ENCODE data around the gene OBSL1.
A peak's percentile ranks its signal among the peaks of the same experiment; 100 is the strongest.

OBSL1 gene

DNA sequence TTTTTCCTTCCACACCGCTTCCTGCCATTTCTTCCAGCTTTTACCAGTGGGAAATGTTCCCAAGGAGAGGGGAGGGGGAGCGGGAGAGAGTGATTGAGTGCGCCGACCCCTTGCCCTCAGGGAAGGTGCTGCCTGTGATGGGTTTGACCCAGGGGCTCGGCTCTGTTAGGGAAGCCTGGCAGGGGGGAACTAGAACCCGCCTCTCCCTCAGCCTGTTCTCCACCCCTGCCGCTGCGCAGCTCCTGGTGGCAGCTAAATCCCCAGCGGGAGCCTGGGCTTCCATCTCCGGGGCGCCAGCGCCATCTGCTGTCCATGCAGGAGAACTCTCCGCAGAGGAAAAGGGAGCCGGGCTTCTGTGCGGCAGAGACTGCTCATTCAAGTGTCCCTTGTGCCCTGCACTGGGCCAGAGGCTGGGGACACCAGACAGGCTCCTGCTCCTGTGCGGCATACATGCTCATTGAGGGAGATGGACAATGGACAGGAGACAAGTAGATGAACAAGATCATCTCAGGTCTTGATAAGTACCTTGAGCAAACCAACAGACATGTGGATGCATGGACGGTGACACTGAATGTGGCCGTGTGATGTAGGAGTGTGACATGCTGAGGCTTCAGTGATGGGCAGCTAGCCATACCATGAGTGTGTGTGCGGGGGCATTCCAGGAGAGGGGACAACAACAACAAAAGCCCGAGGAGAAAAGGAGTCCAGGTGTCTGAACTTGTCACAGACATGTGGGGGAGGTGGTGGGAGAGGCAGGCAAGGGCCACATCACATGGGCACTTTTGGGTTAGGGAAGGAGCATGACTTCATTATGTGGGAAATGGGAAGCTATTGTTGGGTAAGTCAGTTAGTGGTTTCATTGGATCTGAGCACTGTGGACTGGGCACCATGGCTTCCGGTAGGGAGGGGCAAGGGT lies 41.0 kb downstream of the OBSL1 start:
- peak; percentile 66 for DNase-seq

GRCh38 chr2:219527472-219527871 lies 43.9 kb downstream of the OBSL1 start:
- no peak for DNase-seq

GRCh38 chr2:219527076-219527394 lies 44.3 kb downstream of the OBSL1 start:
- no peak for DNase-seq

DNA sequence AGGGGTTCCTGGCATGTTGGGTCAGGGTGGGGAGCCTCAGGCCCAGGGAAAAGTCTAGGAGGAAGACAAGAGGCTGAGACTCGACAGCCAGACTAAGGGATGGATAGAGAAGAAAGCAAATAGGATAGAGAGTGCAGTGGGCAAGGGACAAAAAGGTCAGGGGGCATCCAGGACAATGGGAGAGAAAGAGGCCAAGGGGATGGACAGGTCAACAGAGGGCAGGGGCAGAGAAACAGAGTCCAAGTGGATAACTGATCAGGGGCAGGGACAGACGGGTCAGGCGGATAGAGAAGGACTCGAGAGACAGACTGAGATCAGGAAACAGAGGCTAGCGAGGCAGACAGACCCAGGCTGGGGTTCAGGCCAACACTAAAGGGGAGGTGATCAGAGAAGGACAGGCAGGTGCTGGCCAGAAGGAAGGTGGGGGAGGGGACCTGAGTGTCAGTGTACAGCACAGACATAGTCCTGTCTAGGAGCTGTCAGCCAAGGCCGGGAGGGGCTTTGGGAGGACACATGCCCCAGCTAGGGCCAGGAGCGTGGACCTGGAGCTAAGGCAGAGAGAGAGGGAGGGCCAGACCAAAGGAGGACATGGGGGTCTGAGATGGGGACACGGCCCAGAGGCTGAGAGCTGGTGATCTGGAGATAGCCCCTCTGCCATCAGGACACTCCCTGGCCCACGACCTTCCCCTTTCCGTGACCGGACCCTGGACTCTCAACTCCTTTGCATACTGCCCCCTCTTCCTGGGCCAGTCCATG lies 44.8 kb downstream of the OBSL1 start:
- no peak for DNase-seq

- DNase-seq, result no peak
Measured at GRCh38 chr2:219525533-219526232, 45.7 kb downstream of the OBSL1 start.

DNA sequence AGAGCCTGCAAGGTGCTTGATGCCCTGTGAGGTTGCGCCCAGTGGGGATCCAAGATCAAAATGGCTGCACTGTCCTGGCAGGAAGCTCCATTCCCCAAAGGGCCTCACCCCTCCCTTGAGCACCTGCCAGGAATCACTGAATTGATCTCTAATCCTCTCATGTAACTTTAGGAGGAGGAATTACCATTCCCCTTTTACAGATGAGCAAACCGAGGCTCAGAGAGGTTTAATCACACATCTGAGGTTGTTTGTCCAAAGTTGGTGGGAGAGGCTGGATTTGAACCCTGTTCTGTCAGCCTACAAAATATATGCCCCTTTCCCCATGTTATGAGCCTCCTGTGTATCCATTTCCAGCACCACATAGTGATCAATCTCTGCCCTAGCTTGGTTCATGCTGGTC lies 46.5 kb downstream of the OBSL1 start:
- no peak for DNase-seq

- DNase-seq, result no peak
Measured at GRCh38 chr2:219523031-219523671, 48.2 kb downstream of the OBSL1 start.

DNA sequence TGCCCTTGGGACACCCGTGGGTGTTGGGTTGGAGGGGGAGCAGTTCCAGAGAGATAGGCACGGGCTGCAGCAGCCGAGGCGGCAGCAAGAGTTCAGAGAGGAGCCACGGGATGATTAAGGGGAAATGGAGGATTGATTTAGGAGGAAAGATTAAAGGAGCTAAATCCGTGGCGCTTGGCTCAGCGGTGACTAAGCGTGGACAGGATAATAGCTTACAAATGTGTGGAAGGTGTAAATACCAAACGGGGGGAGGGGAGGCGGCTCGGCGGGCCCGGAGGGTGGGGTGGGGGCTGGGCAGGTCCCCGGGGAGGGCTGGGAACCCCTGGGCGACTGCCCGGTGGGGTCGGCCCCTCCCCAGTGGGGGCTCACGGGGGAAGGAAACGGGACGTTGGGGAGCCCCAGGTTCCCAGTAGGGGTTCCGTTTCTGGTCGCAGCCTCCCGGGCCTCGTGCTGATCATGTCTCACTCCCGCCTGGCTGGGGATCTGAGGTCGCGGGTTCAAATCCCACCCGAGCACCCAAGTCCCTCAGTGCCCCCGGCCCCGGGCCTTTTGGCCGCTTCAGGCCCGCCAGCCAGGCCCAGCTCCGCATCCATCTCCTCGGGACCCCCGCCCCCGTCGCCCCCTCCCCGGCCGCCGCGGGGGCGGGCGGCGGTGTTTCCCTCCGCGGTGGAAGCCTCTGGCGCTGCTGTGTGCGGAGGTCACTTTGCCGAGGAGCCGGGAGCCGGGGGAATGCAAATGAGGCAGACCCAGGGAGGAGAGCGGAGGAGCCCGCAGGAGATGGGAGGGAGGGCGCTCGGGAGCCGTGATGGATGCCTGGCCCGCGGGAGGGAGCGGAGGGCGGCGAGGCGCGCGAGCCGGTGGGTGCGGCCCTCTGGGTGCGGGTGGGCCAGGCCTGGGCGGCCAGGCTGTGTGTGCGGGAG lies 49.0 kb downstream of the OBSL1 start:
- no peak for DNase-seq

- peak; percentile 27 for DNase-seq
Measured at GRCh38 chr2:219521066-219521880, 50.1 kb downstream of the OBSL1 start.

DNA sequence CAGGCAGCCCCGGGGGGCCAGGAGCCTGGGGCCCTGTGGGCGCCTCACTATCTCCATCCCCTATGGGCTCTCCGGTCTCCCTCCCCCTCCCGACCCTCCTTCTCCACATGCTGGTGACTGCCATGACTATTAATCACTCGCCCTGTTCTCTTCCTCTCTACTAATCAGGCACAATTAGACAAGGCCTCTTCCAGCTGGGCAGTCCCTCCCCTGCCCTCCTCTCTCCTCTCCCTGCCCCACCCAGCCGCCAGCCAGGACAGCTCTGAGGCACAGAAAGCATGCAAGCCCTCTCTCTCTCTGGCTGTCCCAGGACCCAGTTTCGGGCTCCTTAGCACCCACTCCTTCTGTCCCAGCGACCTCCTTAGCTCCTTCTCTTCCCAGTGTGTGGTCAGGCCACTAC lies 51.3 kb downstream of the OBSL1 start:
- DNase-seq, result no peak

GRCh38 chr2:219519526-219519916 lies 51.8 kb downstream of the OBSL1 start:
- DNase-seq, result no peak

- DNase-seq, result no peak
Measured at GRCh38 chr2:219517954-219518778, 53.2 kb downstream of the OBSL1 start.

DNA sequence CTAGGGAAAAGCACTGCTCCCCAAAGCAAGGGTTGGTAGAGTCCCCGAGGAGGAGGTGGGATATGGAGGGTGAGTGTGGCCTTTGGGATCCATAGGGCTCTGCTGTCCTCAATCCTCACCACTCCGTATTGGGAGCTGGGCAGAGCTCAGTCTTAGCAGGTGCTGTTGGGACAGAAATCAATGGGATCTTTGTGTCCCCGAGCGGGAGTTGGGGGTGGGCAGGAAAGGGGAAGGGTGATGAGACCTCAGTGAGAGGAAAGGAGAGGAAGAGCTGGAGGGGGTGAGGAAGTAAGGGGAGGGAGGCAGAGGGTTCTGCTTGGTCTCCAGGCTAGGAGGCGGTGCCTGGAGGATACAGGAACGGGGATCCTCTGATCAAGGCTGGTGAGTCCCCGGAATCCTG lies 54.5 kb downstream of the OBSL1 start:
- no peak for DNase-seq

- DNase-seq, result no peak
Measured at GRCh38 chr2:219515874-219516629, 55.3 kb downstream of the OBSL1 start.

DNA sequence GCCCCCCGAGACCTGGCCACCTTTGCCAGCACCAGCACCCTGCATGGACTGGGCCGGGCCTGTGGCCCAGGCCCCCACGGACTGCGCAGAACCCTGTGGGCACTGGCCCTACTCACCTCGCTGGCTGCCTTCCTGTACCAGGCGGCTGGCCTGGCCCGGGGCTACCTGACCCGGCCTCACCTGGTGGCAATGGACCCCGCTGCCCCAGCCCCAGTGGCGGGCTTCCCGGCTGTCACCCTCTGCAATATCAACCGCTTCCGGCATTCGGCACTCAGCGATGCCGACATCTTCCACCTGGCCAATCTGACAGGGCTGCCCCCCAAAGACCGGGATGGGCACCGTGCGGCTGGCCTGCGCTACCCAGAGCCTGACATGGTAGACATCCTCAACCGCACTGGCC lies 56.5 kb downstream of the OBSL1 start:
- DNase-seq, result no peak

DNA sequence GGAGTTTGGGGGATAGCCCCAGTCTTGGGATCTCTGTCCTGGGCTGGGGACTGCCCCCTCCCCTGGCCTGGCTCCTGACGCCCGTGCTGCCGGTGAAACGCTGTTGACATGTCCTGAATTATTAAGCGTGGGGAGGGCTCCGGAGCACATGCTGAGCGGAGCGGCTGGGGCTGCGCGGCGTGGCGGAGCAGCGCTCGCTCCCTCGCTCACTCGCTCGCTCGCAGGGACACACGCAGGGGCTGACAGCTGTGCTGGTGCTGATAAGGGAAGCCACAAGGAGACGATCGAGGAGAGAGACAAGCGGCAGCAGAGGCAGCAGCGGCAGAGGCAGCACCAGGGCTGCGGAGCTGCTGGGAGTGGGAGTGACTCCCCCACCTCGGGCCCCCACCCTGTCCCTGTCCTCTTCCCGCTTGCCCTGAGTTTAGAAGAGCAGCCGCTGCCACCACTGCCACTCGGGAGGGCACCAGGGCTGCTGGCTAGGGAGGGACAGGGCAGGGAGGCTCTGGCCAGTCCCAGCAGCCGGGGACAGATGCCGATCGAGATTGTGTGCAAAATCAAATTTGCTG lies 57.1 kb downstream of the OBSL1 start, which contains the start of gene ASIC4:
Gene ASIC4, plus strand, starts transcription at position 287 of the 566 bp plus-strand sequence. Its CDS starts 243 bp downstream, at position 530.
- no peak for DNase-seq

DNA sequence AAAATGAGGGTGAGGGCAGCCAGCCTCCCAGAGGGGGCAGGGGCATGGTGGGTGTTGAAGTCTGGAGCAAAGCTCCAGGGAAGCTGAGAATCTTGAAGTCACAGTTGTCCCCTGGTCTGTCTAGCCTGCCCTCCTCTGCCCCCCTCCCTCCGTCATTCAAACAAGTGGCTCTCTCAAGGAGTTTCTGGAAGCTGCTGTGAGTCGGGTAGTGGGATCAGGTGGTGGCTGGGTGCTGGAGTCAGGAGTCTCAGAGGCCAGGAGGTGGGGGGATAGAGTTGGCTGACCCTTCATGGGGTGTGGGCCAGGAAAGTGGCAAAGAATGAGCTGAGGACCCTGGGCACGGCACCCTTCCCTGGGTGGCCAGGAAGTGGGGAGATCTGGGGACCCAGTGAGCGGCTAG lies 57.6 kb downstream of the OBSL1 start:
- no peak for DNase-seq

- no peak for DNase-seq
Measured at GRCh38 chr2:219512524-219513216, 58.7 kb downstream of the OBSL1 start.
